Ramos (cell line): Measurements from ENCODE around the gene STK16.

ENCODE experiments used
- in situ Hi-C: fragments of 300-500 bp; cut with MboI; formaldehyde crosslinking; loops from one replicate; pipeline ENCODE4 v1.14.3; 2022; ENCODE audit warnings: low sequenced_read_pairs; ENCODE audit not compliant: unreplicated experiment

Gene STK16

GRCh38 chr2:219297766-219298456 lies 52.6 kb downstream of the STK16 start:
- in situ Hi-C loops = loop anchor here (5.0 kb wide), 1 partner anchor 136 kb away; the partner anchor contains the start of gene NHEJ1

- in situ Hi-C loops = loop anchor here (5.0 kb wide), 1 partner anchor 137 kb away; the partner anchor contains the start of gene NHEJ1
These were observed 53.6 kb downstream of the STK16 start for GRCh38 chr2:219298759-219299371.

GRCh38 chr2:219299372-219299760 lies 54.1 kb downstream of the STK16 start:
- in situ Hi-C loops = loop anchor here (5.0 kb wide), 1 partner anchor 137 kb away; the partner anchor contains the start of gene NHEJ1
